LNCAP (cell line): ENCODE data around the gene SPTBN5.

Experiments used
- CTCF ChIP-seq: fragments of 450-650 bp; IDR thresholded peaks from 2 replicates; pipeline ENCODE4 v1.5.1; 2017; ENCODE audit warnings: mild to moderate bottlenecking

SPTBN5 gene

GRCh38 chr15:41873711-41874110 is 20.1 kb downstream of the SPTBN5 start:
- no peak for TF ChIP-seq CTCF

DNA sequence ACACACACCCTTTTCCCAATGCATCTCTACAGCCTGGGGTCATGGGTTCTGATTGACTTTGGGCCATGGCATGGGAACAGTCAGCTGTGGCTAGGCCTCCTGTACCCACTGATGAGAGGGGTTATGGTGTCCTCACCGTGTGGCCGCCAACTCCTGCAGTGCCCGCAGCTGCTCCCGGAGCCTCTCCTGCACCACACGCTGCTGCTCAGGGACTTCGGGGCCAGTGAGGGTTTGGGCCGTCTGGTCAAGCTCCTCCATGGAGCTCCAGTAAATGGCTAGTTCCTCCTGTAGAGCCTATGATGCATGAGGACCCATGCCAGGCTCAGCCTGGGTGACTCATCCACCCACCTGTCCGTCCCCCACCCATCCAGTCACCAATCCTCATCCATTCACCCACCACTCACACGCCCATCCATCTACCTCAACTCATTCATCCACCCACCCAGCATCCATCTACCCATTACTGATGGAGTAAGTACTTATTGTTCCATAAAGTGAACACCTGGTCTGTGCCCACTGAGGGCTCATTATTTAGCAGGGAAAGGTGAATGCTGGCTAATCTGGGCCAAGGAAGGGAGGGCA is 21.6 kb downstream of the SPTBN5 start:
- no peak for TF ChIP-seq CTCF

DNA sequence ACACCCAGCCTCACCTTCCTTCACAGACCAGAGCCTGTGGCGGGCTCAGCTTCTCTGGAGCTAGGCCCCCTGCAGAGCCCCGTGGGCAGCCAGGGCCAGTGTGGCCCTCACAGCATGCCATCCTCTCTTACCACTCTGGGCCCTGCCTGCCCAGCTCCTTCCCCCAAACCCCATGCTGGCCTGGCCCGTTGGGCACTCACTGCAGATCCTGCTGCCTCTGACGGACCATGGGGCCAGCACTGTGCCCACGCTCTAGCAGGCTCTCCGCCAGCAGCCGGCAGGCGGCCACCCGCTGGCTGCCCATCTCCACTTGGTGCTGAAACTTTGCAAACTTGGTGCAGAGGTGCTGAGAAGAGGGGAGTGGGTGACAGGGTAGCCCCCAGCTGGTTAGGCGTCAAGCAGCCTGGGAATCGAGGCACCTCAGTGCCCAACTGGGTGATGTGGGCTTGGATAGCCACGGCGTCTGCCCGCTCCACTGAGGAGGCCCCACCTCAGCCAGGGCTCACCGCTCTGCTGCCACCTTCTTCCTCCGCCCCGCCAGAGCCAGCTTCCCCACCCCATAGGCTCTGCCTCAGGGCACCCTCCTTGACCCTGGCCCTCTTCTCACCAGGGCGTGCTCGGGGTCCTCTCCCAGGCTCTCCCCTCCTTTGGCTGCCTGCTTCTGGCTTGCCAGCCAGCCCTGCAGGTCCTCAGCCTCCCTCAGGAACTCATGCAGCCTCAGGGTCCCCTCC is 22.5 kb downstream of the SPTBN5 start:
- TF ChIP-seq CTCF, result no peak

GRCh38 chr15:41870689-41871081 is 23.2 kb downstream of the SPTBN5 start:
- TF ChIP-seq CTCF, result no peak

DNA sequence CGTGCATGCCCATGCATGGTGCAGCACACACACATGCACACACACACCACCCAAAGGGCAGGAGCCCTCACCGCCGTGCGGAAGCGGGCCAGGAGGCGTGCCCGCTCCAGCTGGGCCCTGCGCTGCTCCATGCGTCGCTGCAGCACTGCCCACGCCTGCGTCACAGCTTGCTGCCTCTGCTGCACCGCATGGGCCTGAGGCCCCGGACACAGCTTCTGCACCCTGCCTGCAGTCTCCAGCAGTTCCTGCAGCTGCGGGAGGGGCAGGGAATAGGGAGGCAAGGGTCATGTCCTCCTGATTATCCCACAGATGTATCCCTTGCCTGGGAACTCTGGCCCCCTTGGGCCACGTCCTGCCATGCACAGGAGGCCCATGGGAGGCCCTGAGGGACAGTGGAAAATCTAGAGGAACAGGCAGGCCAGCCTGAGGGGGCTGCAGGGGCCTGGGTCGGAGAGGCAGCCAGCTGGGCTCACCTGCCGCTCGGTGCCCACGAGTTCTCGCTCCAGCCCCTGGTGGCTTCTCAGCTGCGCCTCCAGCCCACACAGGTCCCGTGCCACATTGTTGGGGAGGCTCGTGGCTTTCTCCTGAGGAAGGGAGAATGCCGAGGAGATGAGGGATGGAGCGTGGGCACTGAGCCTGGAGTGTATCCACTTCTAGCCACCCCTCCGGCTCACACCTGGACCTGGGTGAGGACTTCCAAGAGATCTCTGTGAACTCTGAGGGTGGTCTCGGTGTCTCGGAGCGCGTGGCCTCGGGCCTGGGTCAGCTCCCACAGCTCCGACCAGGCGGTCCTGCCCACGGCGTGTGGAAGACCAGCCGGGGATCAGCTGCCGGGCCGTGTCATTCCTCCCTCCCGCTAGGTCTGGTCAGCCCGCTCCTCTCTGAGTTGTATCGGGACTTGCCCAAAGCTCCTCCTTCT is 23.8 kb downstream of the SPTBN5 start:
- TF ChIP-seq CTCF, result no peak

DNA sequence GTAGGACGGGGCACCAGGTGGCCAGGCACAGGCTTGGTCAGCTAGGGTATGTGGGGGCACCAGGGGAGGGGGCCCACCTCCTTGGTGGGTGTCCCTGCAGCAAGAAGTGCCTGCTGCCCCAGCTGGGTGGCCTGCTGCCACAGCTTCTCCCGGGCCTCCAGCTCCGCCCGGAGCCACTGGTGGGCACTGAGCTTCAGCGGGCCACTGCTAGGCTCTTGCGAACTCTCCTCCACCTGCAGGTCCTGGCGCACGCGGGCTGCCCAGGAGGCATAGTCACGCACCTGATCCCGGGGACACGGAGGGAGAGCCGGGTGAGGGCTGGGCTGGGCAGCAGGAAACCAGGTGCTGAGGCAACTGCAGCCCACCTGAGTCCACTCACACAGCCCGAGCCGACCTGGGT is 25.5 kb downstream of the SPTBN5 start:
- TF ChIP-seq CTCF, result no peak

- no peak for TF ChIP-seq CTCF
Measured at GRCh38 chr15:41866872-41867579, 26.8 kb downstream of the SPTBN5 start.
